HCT116 (cell line): Measurements from ENCODE around the gene EFR3B. TPM values are rescaled to one million over a fixed set of nuclear protein-coding genes. Genes with fewer than 3 reads are reported as not detected.

ENCODE experiments used
- ATAC-seq: fragments of 200-7000 bp; cut with Tn5 transposase; 2 replicates; pipeline ENCODE4 v1.9.1; 2020; ENCODE audit warnings: mild to moderate bottlenecking, moderate library complexity
- BruUV-seq: library from RNA; stranded (reverse); fragments of 400-500 nt; replicated peaks from 2 replicates; lab custom pipeline; 2021; lab: Mats Ljungman, UMichigan
- CTCF ChIA-PET: fragments of 300-600 bp; sonication (Branson Sonifier 250); formaldehyde crosslinking; loops from one replicate; lab custom pipeline; 2021; ENCODE audit warnings: antibody characterized with exemption; lab: Charles Lee
- POLR2A ChIA-PET: fragments of 300-600, 350-600 bp; sonication (Branson Sonifier 250); formaldehyde crosslinking; loops from one replicate; lab custom pipeline; 2021; ENCODE audit warnings: antibody characterized with exemption; lab: Charles Lee
- RAD21 ChIA-PET, 2 experiments: fragments of 300-600 bp; sonication (Branson Sonifier 250); formaldehyde crosslinking; loops; one replicate each; lab custom pipeline; 2023; ENCODE audit warnings: low total read pairs in 2 of 2; ENCODE audit not compliant: uncharacterized antibody in 2 of 2, unreplicated experiment in 2 of 2, low non-redundant PET in 1 of 2; lab: Charles Lee
- DNase-seq: peaks from one replicate; pipeline ENCODE4 v3.0.0-alpha.2; 2010; ENCODE audit warnings: low read depth, low spot score
- H2AFZ ChIP-seq: fragments of 200-600 bp; shearing (Covaris generic), sonication (generic); 2 replicates; pipeline ENCODE4 v1.6.1; 2017; ENCODE audit warnings: low read depth, mixed run types, mixed read lengths, antibody characterized with exemption, low read length; ENCODE audit not compliant: poor library complexity, severe bottlenecking
- H3K27ac ChIP-seq: 2 replicates; pipeline ENCODE4 v1.5.1; 2012; ENCODE audit warnings: low read depth, low read length
- H3K27me3 ChIP-seq: fragments of 200-600 bp; sonication (generic); 2 replicates; pipeline ENCODE4 v1.6.1; 2016; ENCODE audit warnings: mixed run types, low read length, mixed read lengths; ENCODE audit not compliant: insufficient read depth
- H3K36me3 ChIP-seq, 2 experiments: fragments of 200-500 bp in 1 of 2; fragments of 200-600 bp in 1 of 2; sonication (Bioruptor generic) in 1 of 2; sonication (generic) in 1 of 2; 2 replicates each; pipeline versions ENCODE4 v1.5.1 to v1.6.1; 2014 to 2016; ENCODE audit warnings: low read length in 2 of 2, inconsistent platforms in 1 of 2, mixed read lengths in 1 of 2, mixed run types in 1 of 2; ENCODE audit not compliant: insufficient read depth in 2 of 2, control insufficient read depth in 1 of 2
- H3K4me1 ChIP-seq, 2 experiments: fragments of 200-600 bp in 1 of 2; sonication (generic) in 1 of 2; 2 replicates each; pipeline versions ENCODE4 v1.5.1 to v1.6.1; 2012 to 2017; ENCODE audit warnings: low read length in 2 of 2, inconsistent platforms in 1 of 2, mild to moderate bottlenecking in 1 of 2, mixed read lengths in 1 of 2, mixed run types in 1 of 2, moderate library complexity in 1 of 2; ENCODE audit not compliant: insufficient read depth in 2 of 2, control insufficient read depth in 1 of 2
- H3K4me2 ChIP-seq: fragments of 200-600 bp; sonication (generic); 2 replicates; pipeline ENCODE4 v1.6.1; 2017; ENCODE audit warnings: mixed run types, low read length, mixed read lengths
- H3K4me3 ChIP-seq, 2 experiments: fragments of 200-600 bp in 1 of 2; sonication (generic) in 1 of 2; replicated peaks in 1 of 2; 2 replicates each; pipeline ENCODE4 v1.5.1; 2011 to 2016; ENCODE audit warnings: low read length in 2 of 2, control low read depth in 1 of 2, low read depth in 1 of 2, mild to moderate bottlenecking in 1 of 2, mixed read lengths in 1 of 2, mixed run types in 1 of 2
- H3K79me2 ChIP-seq: fragments of 200-600 bp; sonication (generic); 2 replicates; pipeline ENCODE4 v1.6.1; 2017; ENCODE audit warnings: mild to moderate bottlenecking, mixed run types, low read length, moderate library complexity, mixed read lengths; ENCODE audit not compliant: insufficient read depth
- H3K9ac ChIP-seq: fragments of 200-600 bp; sonication (generic); 2 replicates; pipeline ENCODE4 v1.6.1; 2016; ENCODE audit warnings: low read length, mixed read lengths
- H3K9me2 ChIP-seq: fragments of 200-600 bp; sonication (generic), shearing (Covaris generic); 2 replicates; pipeline ENCODE4 v1.6.1; 2017; ENCODE audit warnings: mixed run types, mild to moderate bottlenecking, moderate library complexity; ENCODE audit not compliant: insufficient read depth
- H3K9me3 ChIP-seq, 2 experiments: fragments of 200-500 bp in 1 of 2; fragments of 200-600 bp in 1 of 2; sonication (Bioruptor generic) in 1 of 2; sonication (generic) in 1 of 2; 2 replicates each; pipeline ENCODE4 v1.6.1; 2014 to 2017; ENCODE audit warnings: low read length in 2 of 2, mixed read lengths in 2 of 2, inconsistent platforms in 1 of 2, low read depth in 1 of 2, mild to moderate bottlenecking in 1 of 2, mixed run types in 1 of 2, moderate library complexity in 1 of 2; ENCODE audit not compliant: control insufficient read depth in 1 of 2, insufficient read depth in 1 of 2
- H4K20me1 ChIP-seq: fragments of 200-600 bp; sonication (generic), shearing (Covaris generic); 2 replicates; pipeline ENCODE4 v1.6.1; 2017; ENCODE audit warnings: mixed run types, mild to moderate bottlenecking, moderate library complexity; ENCODE audit not compliant: insufficient read depth
- CBX3 ChIP-seq: IDR thresholded peaks from 2 replicates; pipeline ENCODE4 v1.6.1; 2012; ENCODE audit warnings: low read depth
- CTCF ChIP-seq, 3 experiments: fragments of 200-600 bp in 1 of 3; sonication (generic) in 1 of 3; IDR thresholded peaks in 2 of 3; conservative IDR thresholded peaks in 1 of 3; 2 replicates each; pipeline ENCODE4 v1.5.1; 2012 to 2017; ENCODE audit warnings: low read depth in 2 of 3, low read length in 2 of 3, antibody characterized with exemption in 1 of 3, borderline replicate concordance in 1 of 3, control low read depth in 1 of 3, mild to moderate bottlenecking in 1 of 3, mixed read lengths in 1 of 3, mixed run types in 1 of 3, moderate library complexity in 1 of 3; ENCODE audit not compliant: insufficient read depth in 1 of 3
- ELF1 ChIP-seq: IDR thresholded peaks from 2 replicates; pipeline ENCODE4 v1.6.1; 2012; ENCODE audit warnings: low read depth, borderline replicate concordance
- EZH2phosphoT487 ChIP-seq: fragments of 200-600 bp; IDR thresholded peaks from 2 replicates; pipeline ENCODE4 v1.6.1; 2018; ENCODE audit warnings: antibody characterized with exemption, borderline replicate concordance
- FOSL1 ChIP-seq: IDR thresholded peaks from 2 replicates; pipeline ENCODE4 v1.6.1; 2012; ENCODE audit warnings: low read depth
- JUND ChIP-seq: IDR thresholded peaks from 2 replicates; pipeline ENCODE4 v1.6.1; 2012
- MAX ChIP-seq: IDR thresholded peaks from 2 replicates; pipeline ENCODE4 v1.6.1; 2012
- POLR2A ChIP-seq: IDR thresholded peaks from 2 replicates; pipeline ENCODE4 v1.7.0; 2011; ENCODE audit warnings: borderline replicate concordance; ENCODE audit not compliant: insufficient read depth, insufficient read length; ENCODE audit errors: extremely low read depth
- POLR2AphosphoS5 ChIP-seq: IDR thresholded peaks from 2 replicates; pipeline ENCODE4 v1.6.1; 2011; ENCODE audit warnings: mild to moderate bottlenecking, low read depth, low read length, moderate library complexity
- SIN3A ChIP-seq: IDR thresholded peaks from 2 replicates; pipeline ENCODE4 v1.6.1; 2012; ENCODE audit warnings: low read depth
- SP1 ChIP-seq: IDR thresholded peaks from 2 replicates; pipeline ENCODE4 v1.6.1; 2012; ENCODE audit warnings: low read depth
- TCF7L2 ChIP-seq: IDR thresholded peaks from 2 replicates; pipeline ENCODE4 v1.7.0; 2011; ENCODE audit warnings: borderline replicate concordance, inconsistent platforms; ENCODE audit not compliant: insufficient read depth, insufficient read length; ENCODE audit errors: extremely low read depth
- YY1 ChIP-seq: IDR thresholded peaks from 2 replicates; pipeline ENCODE4 v1.6.1; 2011; ENCODE audit warnings: low read length, low read depth, moderate library complexity, mild to moderate bottlenecking; ENCODE audit not compliant: insufficient replicate concordance; ENCODE audit errors: extremely low read depth
- ZBTB33 ChIP-seq: IDR thresholded peaks from 2 replicates; pipeline ENCODE4 v1.6.1; 2011; ENCODE audit warnings: mild to moderate bottlenecking, low read length, moderate library complexity; ENCODE audit not compliant: insufficient replicate concordance; ENCODE audit errors: extremely low read depth
- ZFX ChIP-seq: fragments of 450-650 bp; IDR thresholded peaks from 2 replicates; pipeline ENCODE4 v1.6.1; 2017
- ZNF274 ChIP-seq: fragments of 200-500 bp; sonication (Bioruptor generic); IDR thresholded peaks from 2 replicates; pipeline ENCODE4 v1.6.1; 2014; ENCODE audit warnings: mild to moderate bottlenecking, low read depth, low read length, inconsistent platforms
- intact Hi-C: fragments of 100-400 bp; cut with micrococcal nuclease; formaldehyde crosslinking; loops from 2 replicates; pipeline ENCODE4 v1.10.0; 2022
- total RNA-seq: library from RNA; stranded (reverse); gene quantifications from one replicate; pipeline ENCODE4 v1.2.1, GENCODE V29; 2021; ENCODE audit not compliant: unreplicated experiment

The EFR3B gene
- total RNA-seq, 1 experiment from 2014 or later = 0.96 TPM

GRCh38 chr2:25090801-25091200, 48.9 kb downstream of the EFR3B start:
- Histone ChIP-seq H3K9ac (no peak overlapping the region), H2AFZ (no peak overlapping the region), H3K4me2 (no peak overlapping the region), H3K9me3 (no peaks in the 10 kb centered on the region), H3K27me3 (no peaks in the 10 kb centered on the region), H3K79me2 (no peaks in the 10 kb centered on the region), H3K4me3 (no peak overlapping the region), H3K27ac (no peak overlapping the region), H3K36me3 (no peaks in the 10 kb centered on the region), H4K20me1 (no peaks in the 10 kb centered on the region), H3K4me1 (no peaks in the 10 kb centered on the region), H3K9me2 (no peaks in the 10 kb centered on the region)
- CTCF ChIA-PET = no interaction called here
- RAD21 ChIA-PET = no interaction called here
- intact Hi-C loops = no loop called here
- POLR2A ChIA-PET = no interaction called here
- BruUV-seq = no TSS peak
- DNase-seq = no peak
- TF ChIP-seq POLR2A (no peak), ZFX (no peak), YY1 (no peak)
- no peak for ATAC-seq

GRCh38 chr2:25091265-25091664, 49.4 kb downstream of the EFR3B start:
- CTCF ChIA-PET = no interaction called here
- H3K9ac ChIP-seq = no peak overlapping the region
- POLR2A ChIA-PET = no interaction called here
- no peak for TF ChIP-seq SP1
- no peak for TF ChIP-seq ZNF274
- no peak for TF ChIP-seq ZFX
- TF ChIP-seq MAX = no peak
- no peak for TF ChIP-seq POLR2A
- no peak for TF ChIP-seq CTCF (IDR thresholded peaks at IDR 0.05 in 2 of 3, conservative IDR thresholded peaks at IDR 0.05 in 1 of 3; ENCODE audit: borderline replicate concordance in 1 of 3, insufficient read depth in 1 of 3, low read depth in 2 of 3, low read length in 2 of 3)
- TF ChIP-seq ELF1 = no peak
- TF ChIP-seq TCF7L2 = no peak
- TF ChIP-seq JUND = no peak
- TF ChIP-seq EZH2phosphoT487 = no peak
- no peak for TF ChIP-seq SIN3A
- no peak for TF ChIP-seq ZBTB33
- no peak for TF ChIP-seq CBX3
- no peak for TF ChIP-seq POLR2AphosphoS5
- no peak for TF ChIP-seq FOSL1

More at GRCh38 chr2:25091265-25091664, 49.4 kb downstream of the EFR3B start:
- H3K4me3 ChIP-seq = no peak overlapping the region
- DNase-seq = no peak
- no peaks in the 10 kb centered on the region for H3K27me3 ChIP-seq
- RAD21 ChIA-PET = no interaction called here
- intact Hi-C loops = no loop called here
- H3K79me2 ChIP-seq = no peaks in the 10 kb centered on the region
- no peaks in the 10 kb centered on the region for H3K36me3 ChIP-seq
- H3K9me3 ChIP-seq = no peaks in the 10 kb centered on the region
- no peak for ATAC-seq
- H3K4me2 ChIP-seq = no peak overlapping the region
- no TSS peak for BruUV-seq
- no peak overlapping the region for H3K27ac ChIP-seq
- no peaks in the 10 kb centered on the region for H4K20me1 ChIP-seq
- no peaks in the 10 kb centered on the region for H3K4me1 ChIP-seq
- no peak overlapping the region for H2AFZ ChIP-seq
- H3K9me2 ChIP-seq = no peaks in the 10 kb centered on the region
